SK-MEL-5 (cell line): ENCODE measurements around the gene ZNF708. TPM values are rescaled to one million over a fixed set of nuclear protein-coding genes. Genes with fewer than 3 reads are reported as not detected.
"Not testable (repeated sequence)": the region's sequence is repeated elsewhere in the genome, so short reads cannot be mapped to it uniquely, and the experiment has no call there.

Experiments
- DNase-seq: peaks from one replicate; pipeline ENCODE4 v3.0.0-alpha.2; 2016; ENCODE audit warnings: low read depth, low spot score
- in situ Hi-C: cut with HindIII; loops from 2 replicates; pipeline ENCODE4 v1.10.0; 2016; ENCODE audit warnings: low sequenced_read_pairs, high pct_unique_total_duplicates, low pct_unique_long_range_greater_than_20kb
- total RNA-seq: library from RNA; depleted of rRNA; stranded (reverse); fragments of >200 nt; shearing (Covaris generic); gene quantifications from 2 replicates; pipeline ENCODE4 v1.2.3, GENCODE V29; 2014; rRNA removed

ZNF708 gene
- total RNA-seq, 1 experiment from 2014 or later = 5.0 TPM

- peak; percentile 0 for DNase-seq
These were observed 59.4 kb downstream of the ZNF708 start for GRCh38 chr19:21269813-21270212.

DNA sequence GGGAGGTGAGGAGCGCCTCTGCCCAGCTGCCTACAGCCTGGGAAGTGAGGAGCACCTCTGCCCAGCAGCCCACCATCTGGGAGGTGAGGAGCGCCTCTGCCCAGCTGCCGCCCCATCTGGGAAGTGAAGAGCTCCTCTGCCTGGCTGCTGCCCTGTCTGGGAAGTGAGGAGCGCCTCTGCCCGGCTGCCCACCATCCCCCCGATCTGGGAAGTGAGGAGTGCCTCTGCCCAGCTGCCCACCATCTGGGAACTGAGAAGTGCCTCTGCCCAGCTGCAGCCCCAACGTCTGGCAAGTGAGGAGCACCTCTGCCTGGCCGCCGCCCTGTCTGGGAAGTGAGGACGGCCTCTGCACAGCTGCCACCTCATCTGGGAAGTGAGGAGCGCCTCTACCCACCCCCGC, 64.3 kb downstream of the ZNF708 start:
- DNase-seq = no peak
- in situ Hi-C loops = no loop called here

More at GRCh38 chr19:21269813-21270212, 59.4 kb downstream of the ZNF708 start:
- in situ Hi-C loops = no loop called here

GRCh38 chr19:21264416-21264815, 64.8 kb downstream of the ZNF708 start:
- in situ Hi-C loops = no loop called here
- no peak for DNase-seq

DNA sequence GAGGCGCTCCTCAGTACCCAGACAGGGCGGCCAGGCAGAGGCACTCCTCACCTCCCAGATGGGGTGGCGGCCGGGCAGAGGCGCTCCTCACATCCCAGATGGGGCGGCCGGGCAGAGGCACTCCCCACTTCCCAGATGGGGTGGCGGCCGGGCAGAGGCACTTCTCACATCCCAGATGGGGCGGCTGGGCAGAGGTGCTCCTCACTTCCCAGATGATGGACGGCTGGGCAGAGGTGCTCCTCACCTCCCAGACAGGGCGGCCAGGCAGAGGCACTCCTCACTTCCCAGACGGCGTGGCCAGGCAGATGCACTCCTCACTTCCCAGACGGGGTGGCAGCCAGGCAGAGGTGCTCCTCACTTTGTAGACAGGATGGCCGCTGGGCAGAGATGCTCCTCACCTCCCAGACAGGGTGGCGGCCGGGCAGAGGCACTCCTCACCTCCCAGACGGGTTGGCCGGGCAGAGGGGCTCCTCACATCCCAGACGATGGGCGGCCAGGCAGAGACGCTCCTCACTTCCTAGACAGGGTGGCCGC, 68.3 kb downstream of the ZNF708 start:
- DNase-seq, in situ Hi-C loops: not testable (repeated sequence)

DNA sequence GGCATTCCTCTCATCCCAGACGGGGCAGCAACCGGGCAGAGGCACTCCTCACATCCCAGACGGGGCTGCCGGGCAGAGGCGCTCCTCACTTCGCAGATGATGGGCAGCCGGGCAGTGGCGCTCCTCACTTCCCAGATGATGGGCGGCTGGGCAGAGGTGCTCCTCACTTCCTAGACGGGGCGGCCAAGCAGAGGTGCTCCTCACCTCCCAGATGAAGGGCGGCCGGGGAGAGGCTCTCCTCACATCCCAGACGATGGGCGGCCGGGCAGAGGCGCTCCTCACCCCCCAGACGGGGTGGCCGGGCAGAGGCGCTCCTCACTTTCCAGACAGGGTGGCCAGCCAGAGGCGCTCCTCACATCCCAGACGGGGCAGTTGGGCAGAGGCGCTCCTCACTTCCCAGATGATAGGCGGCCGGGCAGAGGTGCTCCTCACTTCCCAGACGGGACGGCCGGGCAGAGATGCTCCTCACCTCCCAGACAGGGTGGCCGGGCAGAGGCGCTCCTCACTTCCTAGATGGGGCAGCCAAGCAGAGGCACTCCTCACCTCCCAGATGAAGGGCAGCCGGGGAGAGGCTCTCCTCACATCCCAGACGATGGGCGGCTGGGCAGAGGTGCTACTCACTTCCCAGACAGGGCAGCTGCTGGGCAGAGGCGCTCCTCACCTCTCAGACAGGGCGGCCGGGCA, 68.9 kb downstream of the ZNF708 start:
- in situ Hi-C loops = no loop called here
- no peak for DNase-seq

DNA sequence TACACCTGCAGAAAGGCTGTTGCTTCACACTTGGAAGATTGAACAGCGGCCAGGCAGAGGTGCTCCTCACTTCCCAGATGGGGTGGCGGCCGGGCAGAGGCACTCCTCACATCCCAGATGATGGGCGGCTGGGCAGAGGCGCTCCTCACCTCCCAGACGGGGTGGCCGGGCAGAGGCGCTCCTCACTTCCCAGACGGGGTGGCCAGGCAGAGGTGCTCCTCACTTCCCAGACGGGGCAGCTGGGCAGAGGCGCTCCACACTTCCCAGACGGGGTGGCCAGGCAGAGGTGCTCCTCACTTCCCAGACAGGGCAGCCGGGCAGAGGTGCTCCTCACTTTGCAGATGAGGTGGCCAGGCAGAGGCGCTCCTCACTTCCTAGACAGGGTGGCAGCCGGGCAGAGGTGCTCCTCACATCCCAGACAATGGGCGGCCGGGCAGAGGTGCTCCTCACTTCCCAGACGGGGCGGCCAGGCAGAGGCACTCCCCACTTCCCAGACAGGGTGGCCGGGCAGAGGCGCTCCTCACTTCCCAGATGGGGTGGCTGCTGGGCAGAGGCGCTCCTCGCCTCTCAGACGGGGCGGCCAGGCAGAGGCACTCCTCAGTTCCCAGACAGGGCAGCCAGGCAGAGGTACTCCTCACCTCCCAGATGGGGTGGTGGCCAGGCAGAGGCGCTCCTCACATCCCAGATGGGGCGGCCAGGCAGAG, 69.6 kb downstream of the ZNF708 start:
- in situ Hi-C loops, DNase-seq: not testable (repeated sequence)

GRCh38 chr19:21256722-21257121, 72.5 kb downstream of the ZNF708 start:
- in situ Hi-C loops = no loop called here

More at GRCh38 chr19:21256722-21257121, 72.5 kb downstream of the ZNF708 start:
- DNase-seq = peak; percentile 14

Other genes with a start within 250 kb of the ZNF708 start
- 6.0 and 7.3 TPM in 2 replicates for gene ZNF714, start 247.2 kb downstream of the ZNF708 start, total RNA-seq
- 2.3 and 5.8 TPM in 2 replicates for gene ZNF431, start 187.4 kb downstream of the ZNF708 start, total RNA-seq
- gene ZNF738, start 29.6 kb upstream of the ZNF708 start, total RNA-seq = 1.8 and 2.4 TPM in 2 replicates
- 5.9 and 7.9 TPM in 2 replicates for gene ZNF493, start 67.7 kb upstream of the ZNF708 start, total RNA-seq
- 1.6 and 3.1 TPM in 2 replicates for gene ZNF429, start 176.2 kb upstream of the ZNF708 start, total RNA-seq